Measurements from ENCODE around the gene NFE2L2.

Gene NFE2L2

DNA sequence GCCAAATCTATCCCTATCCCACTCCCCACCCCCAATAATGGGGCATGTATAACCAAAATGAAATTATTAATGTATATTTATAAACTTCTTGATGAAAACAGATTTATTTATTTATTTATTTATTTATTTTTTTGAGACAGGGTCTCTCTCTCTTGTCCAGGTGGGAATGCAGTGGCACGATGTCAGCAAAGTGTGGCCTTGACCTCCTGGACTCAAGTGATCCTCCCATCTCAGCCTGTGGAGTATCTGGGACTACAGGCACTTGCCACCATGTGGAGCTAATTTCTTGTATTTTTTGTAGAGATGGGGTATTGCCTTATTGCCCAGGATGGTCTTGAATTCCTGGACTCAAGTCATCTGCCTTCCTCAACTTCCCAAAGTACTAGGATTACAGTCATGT is 79.9 kb downstream of the NFE2L2 start:
- no peaks in the 10 kb centered on the region for H3K4me1 ChIP-seq (ENCODE audit: control insufficient read depth, insufficient read depth, low read length, poor library complexity, severe bottlenecking)
- no peaks in the 10 kb centered on the region for H3K9me3 ChIP-seq (ENCODE audit: control insufficient read depth, low read length)
- no peak overlapping the region for H3K27ac ChIP-seq (ENCODE audit: insufficient read depth, low read length, poor library complexity, severe bottlenecking)
- H3K36me3 ChIP-seq (ENCODE audit: control insufficient read depth, insufficient read depth, low read length): no peaks in the 10 kb centered on the region
- no peaks in the 10 kb centered on the region for H3K27me3 ChIP-seq (replicated peaks; ENCODE audit: control insufficient read depth, insufficient read depth, low read length, poor library complexity, severe bottlenecking)
- no peak overlapping the region for H3K4me3 ChIP-seq (ENCODE audit: insufficient read depth, low read depth, low read length, poor library complexity, severe bottlenecking)
- no peak for DNase-seq

- no peaks in the 10 kb centered on the region for H3K27me3 ChIP-seq (replicated peaks; ENCODE audit: control insufficient read depth, insufficient read depth, low read length, poor library complexity, severe bottlenecking)
- H3K9me3 ChIP-seq (ENCODE audit: control insufficient read depth, low read length): no peaks in the 10 kb centered on the region
- DNase-seq: no peak
- H3K27ac ChIP-seq (ENCODE audit: insufficient read depth, low read length, poor library complexity, severe bottlenecking): no peak overlapping the region
- H3K4me3 ChIP-seq (ENCODE audit: insufficient read depth, low read depth, low read length, poor library complexity, severe bottlenecking): no peak overlapping the region
- no peaks in the 10 kb centered on the region for H3K4me1 ChIP-seq (ENCODE audit: control insufficient read depth, insufficient read depth, low read length, poor library complexity, severe bottlenecking)
- no peaks in the 10 kb centered on the region for H3K36me3 ChIP-seq (ENCODE audit: control insufficient read depth, insufficient read depth, low read length)
Measured at GRCh38 chr2:177183860-177184259, 80.7 kb downstream of the NFE2L2 start.
